HG03378 (cell line): ENCODE measurements around the gene FASN.

Source experiments
- ATAC-seq: cut with Tn5 transposase; IDR thresholded peaks from one replicate; pipeline ENCODE4 v1.9.1; 2021; ENCODE audit warnings: mild to moderate bottlenecking, moderate library complexity; ENCODE audit not compliant: unreplicated experiment

The FASN gene

GRCh38 chr17:82089723-82090548 is 8.1 kb downstream of the FASN start:
- no peak for ATAC-seq

GRCh38 chr17:82088838-82089722 is 9.0 kb downstream of the FASN start:
- ATAC-seq = no peak

DNA sequence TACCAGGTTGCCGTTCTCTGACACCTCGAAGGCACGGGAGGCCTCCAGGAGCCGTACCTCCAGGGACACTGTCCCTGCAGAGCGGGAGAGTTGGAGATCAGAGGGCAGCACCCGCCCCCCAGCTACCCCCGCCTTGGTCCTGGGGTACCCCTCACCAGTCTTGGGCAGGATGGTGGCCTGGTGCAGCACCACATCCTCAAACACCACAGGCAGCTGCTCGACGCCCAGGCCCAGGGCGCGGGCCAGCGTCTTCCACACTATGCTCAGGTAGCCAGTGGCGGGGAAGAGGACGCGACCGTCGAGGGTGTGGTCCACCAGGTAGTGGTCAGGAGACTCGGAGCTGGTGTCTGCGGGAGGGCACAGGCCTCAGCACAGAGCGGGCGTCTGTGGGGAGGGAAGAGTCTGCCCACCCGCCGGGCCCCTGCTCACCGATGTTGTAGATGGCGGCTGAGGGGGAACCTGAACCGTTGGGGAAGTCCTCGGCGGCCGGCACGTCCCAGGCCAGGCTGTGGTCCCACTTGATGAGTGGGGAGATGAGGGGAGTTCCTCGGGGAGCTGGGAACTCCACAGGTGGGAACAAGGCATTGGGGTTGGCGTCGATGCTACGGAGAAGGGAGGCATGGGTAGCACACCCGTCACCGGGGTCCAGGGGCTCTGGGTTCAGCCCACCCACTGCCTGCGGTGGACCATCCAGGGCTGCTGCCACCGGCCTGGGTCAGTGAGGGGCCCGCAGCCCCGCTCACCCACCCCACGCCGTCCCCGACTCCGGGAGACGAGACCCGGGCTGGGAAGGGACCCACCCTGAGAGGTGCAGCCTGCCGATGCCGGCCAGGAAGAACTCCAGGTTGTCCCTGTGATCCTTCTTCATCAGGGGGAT is 9.8 kb downstream of the FASN start:
- no peak for ATAC-seq

GRCh38 chr17:82086941-82087906 is 10.8 kb downstream of the FASN start:
- no peak for ATAC-seq

- no peak for ATAC-seq
Measured at GRCh38 chr17:82085931-82086764, 11.9 kb downstream of the FASN start.

DNA sequence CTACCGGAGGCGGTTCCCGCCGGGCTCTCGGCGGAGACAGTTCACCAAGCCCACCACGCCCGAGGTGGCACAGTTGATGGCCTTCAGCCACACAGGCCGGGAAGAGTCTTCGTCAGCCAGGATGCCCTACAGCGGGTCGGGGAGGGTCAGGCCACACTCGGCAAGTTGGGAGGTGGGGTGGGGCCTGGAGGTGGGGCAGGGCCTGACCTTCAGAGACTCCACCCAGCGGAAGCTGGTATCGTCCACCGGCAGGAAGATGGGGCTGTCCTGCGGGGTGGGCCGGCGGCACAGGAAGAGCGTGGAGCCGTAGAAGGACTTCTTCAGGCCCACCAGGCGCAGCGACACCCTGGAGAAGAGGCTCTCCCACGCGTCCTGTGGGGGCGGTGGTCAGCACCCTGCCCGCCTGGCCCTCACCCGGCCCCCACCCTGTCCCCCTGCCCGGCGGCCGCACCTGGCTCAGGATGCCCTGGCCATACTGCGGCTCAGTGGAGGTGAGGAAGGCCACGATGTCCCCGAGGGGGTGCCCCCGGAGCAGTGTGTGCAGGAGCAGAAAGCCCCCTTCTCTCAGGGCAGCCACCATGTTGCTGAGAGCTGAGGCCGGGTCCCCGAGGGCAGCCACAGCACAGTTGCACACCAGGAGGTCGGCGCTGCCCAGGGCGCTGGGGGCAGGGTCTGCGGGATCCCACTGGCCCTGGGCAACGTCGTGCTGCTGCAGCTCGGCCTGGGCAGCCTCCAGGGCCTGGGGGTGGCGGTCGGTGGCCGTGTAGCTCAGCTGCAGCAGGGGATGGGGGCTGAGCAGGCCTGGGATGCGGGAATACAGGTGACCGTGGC is 12.8 kb downstream of the FASN start:
- ATAC-seq = no peak

DNA sequence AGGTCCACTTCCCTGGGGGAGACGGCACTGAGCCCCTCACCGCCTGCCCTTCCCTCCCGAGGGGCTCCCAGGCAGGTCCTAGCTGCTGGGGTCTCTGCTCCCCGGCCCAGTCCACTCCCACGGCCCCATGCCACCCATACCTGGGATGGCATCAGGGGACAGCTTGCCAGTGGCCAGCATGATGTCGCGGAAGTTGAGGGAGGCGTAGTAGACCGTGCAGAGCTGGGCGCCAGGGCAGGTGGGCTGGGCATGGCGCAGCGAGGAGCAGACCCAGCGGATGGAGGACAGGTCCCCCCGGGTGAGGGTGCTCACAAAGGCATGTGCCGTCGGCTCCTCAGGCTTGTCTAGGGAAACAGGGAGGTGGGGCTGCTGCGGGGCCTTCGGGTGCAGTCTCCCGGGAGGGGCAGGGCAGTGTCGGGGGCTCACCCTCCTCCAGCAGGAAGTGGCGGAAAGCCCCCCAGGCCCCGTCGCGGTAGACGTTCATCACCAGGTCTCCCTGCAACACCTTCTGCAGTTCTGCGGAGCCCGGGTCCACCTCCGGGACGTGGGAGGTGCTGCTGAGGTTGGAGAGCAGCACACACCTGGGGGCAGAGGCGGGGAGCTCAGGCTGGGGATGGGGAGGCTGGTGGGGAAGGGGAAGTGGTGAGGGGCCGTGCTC is 13.5 kb downstream of the FASN start:
- no peak for ATAC-seq

GRCh38 chr17:82083533-82084359 is 14.3 kb downstream of the FASN start:
- no peak for ATAC-seq

GRCh38 chr17:82083009-82083408 is 15.0 kb downstream of the FASN start:
- ATAC-seq = no peak

DNA sequence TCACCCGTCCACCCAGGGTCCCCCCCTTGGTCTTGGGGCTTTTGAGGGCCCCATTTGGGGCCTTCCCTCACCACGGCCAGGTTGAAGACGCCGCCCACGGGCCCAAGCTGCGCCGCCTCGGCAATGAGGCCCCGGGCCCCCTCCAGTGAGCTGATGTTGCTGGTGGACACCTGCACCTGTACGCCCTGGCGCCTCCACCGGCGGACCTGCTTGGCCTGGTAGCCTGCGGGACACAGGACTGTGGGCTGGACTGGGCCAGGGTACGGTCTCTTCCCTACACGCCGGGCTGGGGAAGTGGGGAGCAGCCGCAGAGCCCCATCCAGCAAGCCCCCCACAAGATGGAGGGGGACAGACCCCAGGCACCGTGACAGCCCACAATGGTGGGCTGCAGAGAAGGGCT is 15.6 kb downstream of the FASN start:
- no peak for ATAC-seq

GRCh38 chr17:82081966-82082365 is 16.1 kb downstream of the FASN start:
- ATAC-seq = no peak

- ATAC-seq = no peak
Measured at GRCh38 chr17:82081546-82081945, 16.5 kb downstream of the FASN start.

- no peak for ATAC-seq
Measured at GRCh38 chr17:82080789-82081464, 17.1 kb downstream of the FASN start.

GRCh38 chr17:82080048-82080788 is 17.8 kb downstream of the FASN start:
- no peak for ATAC-seq

- ATAC-seq = no peak
Measured at GRCh38 chr17:82079001-82079677, 18.9 kb downstream of the FASN start.
